GM12873 (cell line): ENCODE results near the gene TTLL8.

Experiments
- TF ChIP-seq, protein P1 (sequence below): IDR thresholded peaks from 2 replicates; pipeline ENCODE4 v1.5.1; 2012; ENCODE audit warnings: low read depth, mild to moderate bottlenecking, moderate library complexity, low read length, control low read depth; ENCODE audit not compliant: insufficient read depth; ENCODE audit errors: missing control alignments

Gene TTLL8

DNA sequence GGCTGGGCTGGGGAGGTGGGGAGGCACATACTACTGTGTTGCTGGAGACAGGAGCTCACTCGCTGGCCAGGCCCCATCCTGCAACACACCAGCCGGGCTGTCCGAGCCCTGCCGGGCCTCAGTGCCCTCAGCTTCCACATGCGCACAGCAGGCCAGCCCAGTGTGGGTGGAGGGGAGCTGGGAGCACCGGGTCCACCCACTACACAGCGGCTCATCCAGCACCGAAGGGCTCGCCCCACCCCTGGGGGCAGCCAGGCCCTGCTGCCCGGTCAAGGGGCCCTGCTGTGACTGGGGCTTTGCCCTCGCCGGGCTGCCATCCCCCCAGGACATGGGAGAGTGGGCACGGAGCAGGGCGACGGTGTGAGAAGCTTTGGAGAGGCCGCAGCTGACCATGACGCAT is 9.3 kb downstream of the TTLL8 start:
- TF ChIP-seq, protein P1, sequence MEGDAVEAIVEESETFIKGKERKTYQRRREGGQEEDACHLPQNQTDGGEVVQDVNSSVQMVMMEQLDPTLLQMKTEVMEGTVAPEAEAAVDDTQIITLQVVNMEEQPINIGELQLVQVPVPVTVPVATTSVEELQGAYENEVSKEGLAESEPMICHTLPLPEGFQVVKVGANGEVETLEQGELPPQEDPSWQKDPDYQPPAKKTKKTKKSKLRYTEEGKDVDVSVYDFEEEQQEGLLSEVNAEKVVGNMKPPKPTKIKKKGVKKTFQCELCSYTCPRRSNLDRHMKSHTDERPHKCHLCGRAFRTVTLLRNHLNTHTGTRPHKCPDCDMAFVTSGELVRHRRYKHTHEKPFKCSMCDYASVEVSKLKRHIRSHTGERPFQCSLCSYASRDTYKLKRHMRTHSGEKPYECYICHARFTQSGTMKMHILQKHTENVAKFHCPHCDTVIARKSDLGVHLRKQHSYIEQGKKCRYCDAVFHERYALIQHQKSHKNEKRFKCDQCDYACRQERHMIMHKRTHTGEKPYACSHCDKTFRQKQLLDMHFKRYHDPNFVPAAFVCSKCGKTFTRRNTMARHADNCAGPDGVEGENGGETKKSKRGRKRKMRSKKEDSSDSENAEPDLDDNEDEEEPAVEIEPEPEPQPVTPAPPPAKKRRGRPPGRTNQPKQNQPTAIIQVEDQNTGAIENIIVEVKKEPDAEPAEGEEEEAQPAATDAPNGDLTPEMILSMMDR, result no peak

DNA sequence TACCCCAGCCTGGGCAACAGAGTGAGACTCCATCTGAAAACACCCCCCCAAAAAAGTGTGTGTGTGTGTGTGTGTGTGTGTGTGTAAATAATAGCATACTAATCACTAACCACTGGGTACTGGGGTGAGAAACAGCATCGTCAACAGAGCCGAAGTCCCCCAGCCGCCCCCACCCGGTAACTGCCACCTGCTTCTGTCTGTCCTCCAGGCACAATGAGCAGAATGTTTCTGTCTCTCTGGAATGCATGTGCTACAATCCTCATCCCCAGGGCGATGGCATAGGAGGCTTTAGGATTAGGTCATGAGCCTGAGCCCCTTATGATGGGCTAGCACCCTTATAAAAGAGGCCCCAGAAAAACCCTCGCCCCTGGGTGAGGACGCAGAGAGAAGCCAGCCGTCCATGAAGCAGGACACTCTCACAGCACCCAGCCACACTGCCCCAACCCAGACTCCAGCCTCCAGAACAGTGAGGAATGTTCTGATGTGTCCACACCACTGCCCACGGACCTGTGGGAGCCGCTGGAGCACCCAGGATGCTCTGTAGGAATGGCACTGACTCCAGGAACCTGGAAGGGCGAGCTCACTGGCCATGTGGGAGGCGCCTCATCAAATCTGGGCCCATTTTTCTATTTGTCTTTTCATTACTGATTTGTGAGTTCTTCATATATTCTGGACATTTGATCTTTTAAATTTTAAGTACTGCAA is 9.9 kb downstream of the TTLL8 start:
- TF ChIP-seq, protein P1, result no peak

DNA sequence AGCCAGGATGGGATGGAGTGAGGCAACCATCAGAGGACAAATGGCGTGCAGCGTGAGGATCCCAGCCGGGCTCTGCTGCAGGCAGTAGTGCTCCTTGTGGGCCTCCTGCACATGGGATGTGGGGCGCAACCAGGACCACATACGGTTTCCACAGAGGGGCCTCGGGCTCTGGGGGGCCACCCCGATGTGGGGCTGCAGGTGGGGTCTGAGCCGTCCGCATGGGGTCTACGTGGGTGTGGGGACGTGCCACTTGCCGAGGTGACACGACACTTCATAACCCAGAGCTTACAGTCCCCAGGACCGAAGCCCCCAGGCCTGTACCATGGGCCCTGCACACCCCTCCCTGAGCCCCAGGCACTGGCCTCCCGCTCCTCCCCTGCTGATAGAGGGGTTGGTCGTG is 10.8 kb downstream of the TTLL8 start:
- TF ChIP-seq, protein P1, result no peak

DNA sequence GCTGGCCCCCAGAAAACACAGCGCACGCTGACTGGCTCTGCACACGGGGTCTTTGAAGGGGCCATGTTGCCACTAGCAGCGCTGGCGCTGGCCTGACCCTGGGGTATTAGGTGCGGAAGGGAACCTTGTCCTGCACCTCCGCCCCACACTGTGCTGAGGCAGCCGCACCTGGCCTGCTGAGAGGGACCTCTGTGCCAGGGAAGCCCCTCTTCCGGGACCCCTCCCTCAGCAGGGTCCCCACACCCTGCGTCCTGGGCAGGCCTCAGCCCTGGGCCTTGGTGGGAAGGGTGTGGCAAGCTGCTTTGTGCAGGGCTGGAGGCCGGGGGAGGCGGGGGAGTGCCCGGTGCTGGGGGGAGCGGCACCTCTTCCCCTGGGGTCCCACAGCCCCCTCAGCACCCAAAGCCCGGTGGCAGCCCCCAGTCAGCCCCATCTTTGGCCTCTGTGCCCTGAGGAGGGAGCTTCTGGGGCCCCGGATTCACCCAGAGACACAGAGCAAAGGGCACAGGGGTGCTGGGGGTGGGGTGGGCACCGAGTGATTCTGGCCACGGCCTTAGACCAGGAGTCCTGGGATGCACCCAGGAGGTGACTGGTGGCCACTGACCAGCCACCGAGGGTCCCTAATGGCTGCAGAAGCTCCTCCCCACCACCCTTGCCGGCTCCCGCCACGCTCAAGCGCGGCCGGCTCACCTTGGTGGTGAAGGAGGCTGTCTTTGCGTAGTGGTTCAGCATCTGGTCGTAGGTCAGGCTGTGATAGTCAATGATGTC is 11.4 kb downstream of the TTLL8 start:
- TF ChIP-seq, protein P1, result no peak

DNA sequence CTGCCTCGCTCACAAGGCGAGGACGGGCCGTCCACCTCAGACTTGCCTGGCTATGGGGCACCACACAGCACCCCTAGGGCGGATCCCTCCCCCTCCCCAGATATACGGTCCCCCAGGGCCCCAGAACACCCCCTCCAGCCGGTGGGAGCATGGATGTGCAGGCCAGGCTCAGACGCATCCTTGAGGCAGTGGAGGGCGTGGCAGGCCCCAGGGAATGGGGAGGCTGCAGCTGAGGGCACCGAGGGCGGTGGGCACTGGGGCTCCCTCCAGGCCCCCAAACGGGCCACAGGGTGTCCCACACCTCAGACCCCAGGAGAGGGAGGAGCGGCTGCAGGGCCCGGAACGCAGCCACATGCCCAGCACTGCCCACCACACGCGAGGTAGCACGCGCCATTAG is 12.1 kb downstream of the TTLL8 start:
- TF ChIP-seq, protein P1, result no peak

DNA sequence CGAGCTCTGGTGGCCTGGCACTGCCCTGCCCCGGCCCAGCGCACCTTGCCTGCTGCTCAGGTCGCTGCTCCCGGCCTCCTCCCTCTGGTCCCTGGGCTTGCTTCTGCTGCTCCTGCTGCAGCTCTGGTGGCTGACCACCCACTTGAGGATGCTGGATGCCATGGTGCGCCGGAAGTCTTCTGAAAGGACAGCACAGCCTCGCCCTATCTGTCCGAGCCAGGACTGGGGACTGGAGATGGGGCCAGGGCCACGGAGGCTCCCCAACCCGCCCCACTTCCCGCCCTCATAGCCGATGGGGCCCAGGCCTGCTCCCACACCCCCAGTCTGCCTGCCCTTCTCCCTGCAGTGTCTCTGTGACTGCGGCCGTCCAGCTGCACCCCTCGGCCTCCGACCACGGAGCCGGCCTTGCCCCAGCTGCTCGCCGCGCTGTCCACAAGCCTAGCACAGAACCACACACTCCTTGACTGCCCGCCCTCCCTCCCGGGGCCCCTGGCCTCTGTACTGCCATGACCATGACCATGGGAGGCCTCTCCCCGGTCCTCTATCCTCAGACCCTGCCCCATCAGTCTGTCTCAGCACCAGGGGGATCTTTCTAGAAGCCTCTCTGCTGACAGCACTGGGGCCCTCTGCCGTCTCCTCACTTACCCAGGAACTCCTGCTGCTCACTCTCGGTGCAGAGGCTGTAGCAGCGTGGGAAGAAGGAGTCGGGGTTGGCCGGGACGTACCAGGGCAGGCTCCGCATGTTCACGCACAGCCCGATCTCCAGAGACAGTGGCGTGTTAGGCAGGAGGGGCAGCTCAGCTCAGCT is 12.7 kb downstream of the TTLL8 start:
- TF ChIP-seq, protein P1, result no peak

DNA sequence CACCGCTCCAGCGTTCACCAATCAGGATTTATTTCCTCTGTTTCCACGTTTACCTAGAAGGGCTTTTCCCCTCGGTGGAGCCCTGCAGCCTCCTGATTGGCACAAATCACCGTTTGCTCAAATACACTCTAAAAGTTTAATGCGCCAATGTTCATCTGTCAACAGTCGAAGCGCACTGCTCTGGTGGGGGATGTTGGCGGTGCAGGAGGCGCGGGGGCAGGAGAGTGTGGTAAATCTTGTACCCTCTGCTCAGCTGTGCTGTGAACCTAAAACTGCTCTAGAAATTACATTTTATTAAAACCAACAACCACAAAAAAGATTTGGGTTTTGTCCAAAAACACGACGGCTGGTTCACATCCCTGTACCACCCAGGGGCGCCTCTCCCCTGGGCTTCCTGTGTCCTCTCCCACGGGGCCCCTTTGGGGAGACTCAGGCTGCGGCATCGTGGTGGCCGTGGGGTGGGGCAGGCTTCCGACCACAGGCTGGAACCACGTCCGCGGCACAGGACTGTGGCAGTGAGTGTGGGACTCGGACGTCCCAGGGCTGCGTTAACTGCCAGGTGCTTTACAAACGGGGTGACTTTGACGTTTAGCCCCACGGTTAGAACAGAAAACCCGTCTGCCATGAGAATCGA is 13.5 kb downstream of the TTLL8 start:
- TF ChIP-seq, protein P1, result no peak
